ENCODE measurements around the gene IL9.

IL9 gene

GRCh38 chr5:135851915-135852845 is 43.5 kb downstream of the IL9 start:
- no peak overlapping the region for H3K4me3 ChIP-seq (ENCODE audit: low read depth, low read length)
- no peak for TF ChIP-seq CTCF (IDR thresholded peaks at IDR 0.05; ENCODE audit: borderline replicate concordance, insufficient read depth, low read depth, low read length)

GRCh38 chr5:135851186-135851914 is 44.3 kb downstream of the IL9 start:
- H3K4me3 ChIP-seq (ENCODE audit: low read depth, low read length) = no peak overlapping the region

GRCh38 chr5:135850671-135851070 is 45.0 kb downstream of the IL9 start:
- no peak overlapping the region for H3K4me3 ChIP-seq (ENCODE audit: low read depth, low read length)
- TF ChIP-seq CTCF (IDR thresholded peaks at IDR 0.05; ENCODE audit: borderline replicate concordance, insufficient read depth, low read depth, low read length) = no peak

More at GRCh38 chr5:135851186-135851914, 44.3 kb downstream of the IL9 start:
- no peak for TF ChIP-seq CTCF (IDR thresholded peaks at IDR 0.05; ENCODE audit: borderline replicate concordance, insufficient read depth, low read depth, low read length)

- TF ChIP-seq CTCF (IDR thresholded peaks at IDR 0.05; ENCODE audit: borderline replicate concordance, insufficient read depth, low read depth, low read length) = no peak
- H3K4me3 ChIP-seq (ENCODE audit: low read depth, low read length) = no peak overlapping the region
These were observed 45.4 kb downstream of the IL9 start for GRCh38 chr5:135850231-135850630.

GRCh38 chr5:135847976-135848375 is 47.7 kb downstream of the IL9 start:
- no peak overlapping the region for H3K4me3 ChIP-seq (ENCODE audit: low read depth, low read length)
- TF ChIP-seq CTCF (IDR thresholded peaks at IDR 0.05; ENCODE audit: borderline replicate concordance, insufficient read depth, low read depth, low read length) = no peak

- TF ChIP-seq CTCF (IDR thresholded peaks at IDR 0.05; ENCODE audit: borderline replicate concordance, insufficient read depth, low read depth, low read length) = no peak
- H3K4me3 ChIP-seq (ENCODE audit: low read depth, low read length) = no peak overlapping the region
These were observed 49.3 kb downstream of the IL9 start for GRCh38 chr5:135846311-135846710.

Data from GM12875 (cell line).